HepG2 (cell line): ENCODE results near the gene CEP104. TPM values are rescaled to one million over a fixed set of nuclear protein-coding genes. Genes with fewer than 3 reads are reported as not detected.
"Not testable (repeated sequence)": the region's sequence is repeated elsewhere in the genome, so short reads cannot be mapped to it uniquely, and the experiment has no call there.

Experiments
- ATAC-seq: fragments of 200-7000 bp; cut with Tn5 transposase; 3 replicates; pipeline ENCODE4 v1.9.1; 2020; ENCODE audit warnings: mild to moderate bottlenecking, moderate library complexity
- BruUV-seq: library from RNA; stranded (reverse); fragments of 400-500 nt; replicated peaks from 2 replicates; lab custom pipeline; 2021; lab: Mats Ljungman, UMichigan
- CTCF ChIA-PET: fragments of 300-600 bp; formaldehyde crosslinking; extraction: SDS; loops from one replicate; lab custom pipeline; 2021; ENCODE audit warnings: low total read pairs, inconsistent platforms, low intra/inter-chr PET ratio; lab: Yijun Ruan, JAX
- POLR2A ChIA-PET: fragments of 350-600 bp; sonication (Branson Sonifier 250); formaldehyde crosslinking; loops from one replicate; lab custom pipeline; 2020; ENCODE audit warnings: antibody characterized with exemption, inconsistent platforms; lab: Yijun Ruan, JAX
- DNase-seq: peaks from one replicate; pipeline ENCODE4 v3.0.0-alpha.2; 2015; ENCODE audit warnings: low spot score
- FAIRE-seq: peaks from 3 replicates; lab custom pipeline; 2011; peaks lifted over from hg19 to GRCh38; lab: Jason Lieb, UNC
- H2AFZ ChIP-seq: one replicate; pipeline ENCODE4 v1.6.1; 2011; ENCODE audit warnings: low read length, inconsistent platforms
- H3K27ac ChIP-seq: fragments of 300-600 bp; 3 replicates; pipeline ENCODE4 v1.8.0; 2011; ENCODE audit warnings: mixed run types, mild to moderate bottlenecking, mixed read lengths, low read length, inconsistent platforms; ENCODE audit not compliant: insufficient read depth; ENCODE audit errors: extremely low read length
- H3K27me3 ChIP-seq, 2 experiments: fragments of 200-600 bp in 1 of 2; 2 replicates in 1 of 2; 3 replicates in 1 of 2; pipeline versions ENCODE4 v1.6.0 to v1.8.0; 2011; ENCODE audit warnings: low read length in 2 of 2, mild to moderate bottlenecking in 2 of 2, moderate library complexity in 2 of 2, inconsistent platforms in 1 of 2; ENCODE audit not compliant: insufficient read depth in 2 of 2, control insufficient read depth in 1 of 2
- H3K36me3 ChIP-seq, 2 experiments: fragments of 200-600 bp in 1 of 2; replicated peaks in 1 of 2; 2 replicates in 1 of 2; 3 replicates in 1 of 2; pipeline versions ENCODE4 v1.5.1 to v1.8.0; 2011; ENCODE audit warnings: low read length in 2 of 2, inconsistent platforms in 1 of 2; ENCODE audit not compliant: insufficient read depth in 2 of 2, control insufficient read depth in 1 of 2
- H3K4me1 ChIP-seq: 2 replicates; pipeline ENCODE4 v1.5.1; 2012; ENCODE audit warnings: low read length, inconsistent platforms; ENCODE audit not compliant: insufficient read depth
- H3K4me2 ChIP-seq: 2 replicates; pipeline ENCODE4 v1.6.0; 2011; ENCODE audit warnings: low read depth, low read length, inconsistent platforms
- H3K4me3 ChIP-seq, 3 experiments: fragments of 200-600 bp in 1 of 3; sonication (generic), shearing (Covaris generic) in 1 of 3; replicated peaks in 1 of 3; 2 replicates each; pipeline ENCODE4 v1.5.1; 2011 to 2016; ENCODE audit warnings: low read length in 3 of 3, inconsistent platforms in 2 of 3, low read depth in 2 of 3, mild to moderate bottlenecking in 2 of 3, control low read depth in 1 of 3, mixed read lengths in 1 of 3; ENCODE audit not compliant: insufficient read depth in 1 of 3
- H3K79me2 ChIP-seq: one replicate; pipeline ENCODE4 v1.6.1; 2011; ENCODE audit warnings: low read length, inconsistent platforms; ENCODE audit not compliant: insufficient read depth
- H3K9ac ChIP-seq: 2 replicates; pipeline ENCODE4 v1.6.0; 2011; ENCODE audit warnings: mild to moderate bottlenecking, low read depth, low read length, inconsistent platforms; ENCODE audit not compliant: insufficient read depth
- H3K9me3 ChIP-seq: 2 replicates; pipeline ENCODE4 v1.5.1; 2012; ENCODE audit warnings: mild to moderate bottlenecking, low read length
- H4K20me1 ChIP-seq: 2 replicates; pipeline ENCODE4 v1.6.0; 2011; ENCODE audit warnings: inconsistent platforms, mild to moderate bottlenecking, low read length, moderate library complexity; ENCODE audit not compliant: insufficient read depth
- AKAP8 ChIP-seq: sonication (generic); formaldehyde crosslinking; IDR thresholded peaks from 2 replicates; pipeline ENCODE4 v1.5.1; 2020; ENCODE audit warnings: mild to moderate bottlenecking, missing genetic modification reagents
- DNMT3B ChIP-seq: conservative IDR thresholded peaks from 2 replicates; pipeline ENCODE4 v1.6.1; 2016; ENCODE audit warnings: missing biosample characterization, control low read depth
- HNRNPL ChIP-seq: fragments of 200-400 bp; formaldehyde crosslinking; IDR thresholded peaks from 2 replicates; pipeline ENCODE4 v1.6.1; 2017; ENCODE audit warnings: mild to moderate bottlenecking, low read depth, low read length
- KAT7 ChIP-seq: IDR thresholded peaks from 2 replicates; pipeline ENCODE4 v1.6.1; 2018; ENCODE audit warnings: borderline replicate concordance, missing compliant biosample characterization
- REPIN1 ChIP-seq: sonication (generic); formaldehyde crosslinking; IDR thresholded peaks from 2 replicates; pipeline ENCODE4 v1.8.0; 2022; ENCODE audit warnings: missing genetic modification reagents, low read depth, mild to moderate bottlenecking, borderline replicate concordance
- TRIM24 ChIP-seq: sonication (generic); formaldehyde crosslinking; IDR thresholded peaks from 2 replicates; pipeline ENCODE4 v1.8.0; 2022; ENCODE audit warnings: mild to moderate bottlenecking, missing genetic modification reagents
- ZNF777 ChIP-seq: sonication (generic); formaldehyde crosslinking; IDR thresholded peaks from 2 replicates; pipeline ENCODE4 v1.4.0; 2020; ENCODE audit warnings: missing genetic modification reagents
- WGBS: methylation state at CpG from one replicate; pipeline ENCODE4 v1.1.6; 2017; ENCODE audit warnings: low lambda C conversion rate; 5-methylcytosine and 5-hydroxymethylcytosine counted together
- in situ Hi-C: cut with HindIII; loops from 2 replicates; pipeline ENCODE4 v1.10.0; 2017; ENCODE audit warnings: low pct_unique_long_range_greater_than_20kb; ENCODE audit not compliant: extremely low pct_ligation_motif_present
- intact Hi-C: fragments of 100-400 bp; cut with micrococcal nuclease; formaldehyde crosslinking; loops from one replicate; pipeline ENCODE4 v1.10.0; 2022; ENCODE audit not compliant: unreplicated experiment
- polyA plus RNA-seq, 8 experiments: library from polyadenylated mRNA; depleted of rRNA in 3 of 8; stranded (reverse) in 7 of 8; unstranded in 1 of 8; fragments of >200 nt; fragmentation: Illumina TruSeq in 4 of 8; extraction: Trizol in 4 of 8; gene quantifications; 2 replicates each; pipeline versions ENCODE4 v1.2.1 to v1.2.3, GENCODE V29; 2011 to 2016; ENCODE audit warnings: low read depth in 4 of 8, missing spikeins in 1 of 8, mixed read lengths in 1 of 8; ENCODE audit not compliant: insufficient read depth in 1 of 8
- total RNA-seq, 5 experiments: library from RNA; depleted of rRNA; stranded (reverse); fragments of >200 nt; fragmentation: Illumina TruSeq; extraction: Trizol; gene quantifications; 2 replicates each; pipeline ENCODE4 v1.2.3, GENCODE V29; 2016; ENCODE audit warnings: low read depth in 1 of 5
- TF ChIP-seq, protein P1 (sequence below): sonication (generic); formaldehyde crosslinking; IDR thresholded peaks from 2 replicates; pipeline ENCODE4 v1.5.1; 2020; ENCODE audit warnings: mild to moderate bottlenecking, missing genetic modification reagents, borderline replicate concordance
- TF ChIP-seq, protein P2 (sequence below): sonication (generic); formaldehyde crosslinking; IDR thresholded peaks from 2 replicates; pipeline ENCODE4 v1.4.0; 2020; ENCODE audit warnings: low read depth, mild to moderate bottlenecking, missing genetic modification reagents
- TF ChIP-seq, protein P3 (sequence below): sonication (generic); formaldehyde crosslinking; conservative IDR thresholded peaks from 2 replicates; pipeline ENCODE4 v1.8.0; 2022; ENCODE audit warnings: low read depth, missing genetic modification reagents

Gene CEP104
- total and polyA plus RNA-seq, 2 of the 13 experiments (the other 11 are each of a cell fraction or from before 2014, with no cell fraction given) = 20.4 to 30.1 TPM

DNA sequence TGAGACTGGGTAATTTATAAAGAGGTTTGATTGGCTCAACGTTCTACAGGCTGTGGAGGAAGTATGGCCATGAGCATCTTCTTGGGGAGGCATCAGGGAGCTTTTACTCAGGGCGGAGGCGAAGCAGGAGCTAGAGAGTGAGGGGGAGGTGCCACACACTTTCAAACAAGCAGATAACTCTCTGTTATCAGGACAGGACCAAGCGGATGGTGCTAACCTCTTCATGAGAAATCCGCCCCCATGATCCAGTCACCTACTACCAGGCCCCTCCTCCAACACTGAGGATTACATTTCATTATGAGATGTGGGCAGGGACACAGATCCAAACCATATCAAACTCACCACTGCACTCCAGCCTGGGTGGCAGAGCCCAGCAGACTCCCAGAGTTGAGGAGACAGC is 49.2 kb downstream of the CEP104 start:
- Histone ChIP-seq H3K9me3 (no peaks in the 10 kb centered on the region), H3K4me2 (no peak overlapping the region), H3K4me1 (peaks cover 38% of the 10 kb centered on the region), H3K9ac (no peak overlapping the region), H3K27me3 (peaks cover 0 to 17% of the 10 kb centered on the region in 2 experiments; a peak in 2 of 5 replicates), H3K27ac (no peak overlapping the region), H3K36me3 (no peaks in the 10 kb centered on the region), H3K79me2 (no peaks in the 10 kb centered on the region), H4K20me1 (no peaks in the 10 kb centered on the region), H3K4me3 (no peak overlapping the region), H2AFZ (no peak overlapping the region)
- intact Hi-C loops (no loop called here), in situ Hi-C loops (no loop called here)
- no peak for DNase-seq
- ChIA-PET POLR2A (no interaction called here), CTCF (no interaction called here)
- FAIRE-seq = no peak
- TF ChIP-seq, protein P1, sequence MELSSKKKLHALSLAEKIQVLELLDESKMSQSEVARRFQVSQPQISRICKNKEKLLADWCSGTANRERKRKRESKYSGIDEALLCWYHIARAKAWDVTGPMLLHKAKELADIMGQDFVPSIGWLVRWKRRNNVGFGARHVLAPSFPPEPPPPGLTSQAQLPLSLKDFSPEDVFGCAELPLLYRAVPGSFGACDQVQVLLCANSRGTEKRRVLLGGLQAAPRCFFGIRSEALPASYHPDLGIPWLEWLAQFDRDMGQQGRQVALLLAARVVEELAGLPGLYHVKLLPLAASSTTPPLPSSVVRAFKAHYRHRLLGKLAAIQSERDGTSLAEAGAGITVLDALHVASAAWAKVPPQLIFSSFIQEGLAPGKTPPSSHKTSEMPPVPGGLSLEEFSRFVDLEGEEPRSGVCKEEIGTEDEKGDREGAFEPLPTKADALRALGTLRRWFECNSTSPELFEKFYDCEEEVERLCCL = no peak
- no peak for TF ChIP-seq ZNF777 (CRISPR knock-in tag)
- no TSS peak for BruUV-seq
- WGBS = 49% methylated on average over 4 of the region's 5 CpGs
- ATAC-seq = no peak

DNA sequence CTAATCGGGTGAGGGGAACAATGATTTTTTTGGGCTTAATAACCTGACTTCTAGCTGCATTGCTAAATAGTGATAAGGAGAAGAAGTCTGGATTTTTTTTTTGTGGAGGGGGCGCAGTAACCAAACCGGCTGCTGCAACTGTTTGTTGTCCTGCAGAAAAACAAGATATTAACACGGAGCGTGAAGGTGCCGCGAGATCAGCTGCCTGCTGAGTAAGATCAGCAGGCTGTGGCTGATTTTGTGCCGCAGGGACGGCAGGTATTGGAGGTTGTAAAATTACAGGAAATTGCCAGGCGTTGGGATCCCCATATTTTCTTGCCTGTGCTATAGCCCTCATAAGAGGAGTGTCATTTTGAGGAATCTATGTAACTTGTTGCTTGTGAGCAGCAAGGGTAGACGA is 52.0 kb downstream of the CEP104 start:
- Histone ChIP-seq H3K79me2 (no peaks in the 10 kb centered on the region), H3K9me3 (no peaks in the 10 kb centered on the region), H3K4me2 (no peak overlapping the region), H3K9ac (no peak overlapping the region), H3K36me3 (no peaks in the 10 kb centered on the region), H3K27me3 (peaks cover 0 to 17% of the 10 kb centered on the region in 2 experiments; a peak in 2 of 5 replicates), H3K4me3 (no peak overlapping the region), H3K27ac (no peak overlapping the region), H2AFZ (no peak overlapping the region), H3K4me1 (peaks cover 27% of the 10 kb centered on the region), H4K20me1 (no peaks in the 10 kb centered on the region)
- BruUV-seq = no TSS peak
- TF ChIP-seq, protein P2, sequence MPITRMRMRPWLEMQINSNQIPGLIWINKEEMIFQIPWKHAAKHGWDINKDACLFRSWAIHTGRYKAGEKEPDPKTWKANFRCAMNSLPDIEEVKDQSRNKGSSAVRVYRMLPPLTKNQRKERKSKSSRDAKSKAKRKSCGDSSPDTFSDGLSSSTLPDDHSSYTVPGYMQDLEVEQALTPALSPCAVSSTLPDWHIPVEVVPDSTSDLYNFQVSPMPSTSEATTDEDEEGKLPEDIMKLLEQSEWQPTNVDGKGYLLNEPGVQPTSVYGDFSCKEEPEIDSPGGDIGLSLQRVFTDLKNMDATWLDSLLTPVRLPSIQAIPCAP (CRISPR knock-in tag) = no peak
- TF ChIP-seq HNRNPL = no peak
- TF ChIP-seq REPIN1 = no peak
- TF ChIP-seq DNMT3B (CRISPR knock-in tag) = no peak
- TF ChIP-seq KAT7 = no peak
- TF ChIP-seq AKAP8 (CRISPR knock-in tag) = no peak
- TF ChIP-seq, protein P3, sequence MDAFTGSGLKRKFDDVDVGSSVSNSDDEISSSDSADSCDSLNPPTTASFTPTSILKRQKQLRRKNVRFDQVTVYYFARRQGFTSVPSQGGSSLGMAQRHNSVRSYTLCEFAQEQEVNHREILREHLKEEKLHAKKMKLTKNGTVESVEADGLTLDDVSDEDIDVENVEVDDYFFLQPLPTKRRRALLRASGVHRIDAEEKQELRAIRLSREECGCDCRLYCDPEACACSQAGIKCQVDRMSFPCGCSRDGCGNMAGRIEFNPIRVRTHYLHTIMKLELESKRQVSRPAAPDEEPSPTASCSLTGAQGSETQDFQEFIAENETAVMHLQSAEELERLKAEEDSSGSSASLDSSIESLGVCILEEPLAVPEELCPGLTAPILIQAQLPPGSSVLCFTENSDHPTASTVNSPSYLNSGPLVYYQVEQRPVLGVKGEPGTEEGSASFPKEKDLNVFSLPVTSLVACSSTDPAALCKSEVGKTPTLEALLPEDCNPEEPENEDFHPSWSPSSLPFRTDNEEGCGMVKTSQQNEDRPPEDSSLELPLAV = no peak
- no peak for TF ChIP-seq TRIM24
- in situ Hi-C loops = no loop called here
- intact Hi-C loops = no loop called here
- ATAC-seq = no peak
- DNase-seq = no peak
- 62% methylated on average over 11 of the region's 11 CpGs for WGBS
- CTCF ChIA-PET = no interaction called here
- no peak for FAIRE-seq
- POLR2A ChIA-PET = no interaction called here

DNA sequence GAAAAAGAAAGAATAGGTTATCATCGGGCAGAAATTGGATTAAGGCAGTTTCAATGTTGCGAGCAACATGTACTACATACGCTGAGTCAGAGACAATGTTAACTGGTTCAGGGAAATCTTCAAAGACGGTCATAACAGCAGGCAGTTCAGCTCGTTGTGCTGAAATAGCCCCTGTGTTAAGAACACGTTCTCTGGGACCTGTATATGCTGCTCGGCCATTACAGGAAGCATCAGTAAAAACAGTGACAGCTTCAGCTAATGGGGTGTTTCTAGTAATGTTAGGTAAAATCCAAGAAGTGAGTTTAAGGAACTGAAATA is 52.4 kb downstream of the CEP104 start:
- CTCF ChIA-PET, ATAC-seq, DNase-seq, H3K36me3 ChIP-seq, H3K9ac ChIP-seq, FAIRE-seq, in situ Hi-C loops, BruUV-seq, intact Hi-C loops, H3K4me3 ChIP-seq, H3K27ac ChIP-seq, H3K79me2 ChIP-seq, POLR2A ChIA-PET, H3K9me3 ChIP-seq, H2AFZ ChIP-seq, H4K20me1 ChIP-seq: not testable (repeated sequence)
- Histone ChIP-seq H3K27me3 (peaks cover 0 to 21% of the 10 kb centered on the region in 2 experiments; a peak in 2 of 5 replicates), H3K4me2 (peak overlapping the region; percentile 46; the same call in 1 of the 2 replicates), H3K4me1 (peaks cover 27% of the 10 kb centered on the region)
- WGBS = 4% methylated on average over 7 of the region's 7 CpGs
